LNCaP clone FGC (cell line): ENCODE results near the gene C2orf80.
"Not testable (repeated sequence)": the region's sequence is repeated elsewhere in the genome, so short reads cannot be mapped to it uniquely, and the experiment has no call there.

Experiments
- DNase-seq: peaks from one replicate; pipeline ENCODE4 v3.0.0-alpha.2; 2011; ENCODE audit warnings: low read depth
- H3K4me3 ChIP-seq: 2 replicates; pipeline ENCODE4 v1.5.1; 2011; ENCODE audit warnings: mild to moderate bottlenecking, low read depth, low read length, control low read depth
- CTCF ChIP-seq: IDR thresholded peaks from 2 replicates; pipeline ENCODE4 v1.5.1; 2012; ENCODE audit warnings: mild to moderate bottlenecking; ENCODE audit not compliant: control insufficient read depth, insufficient read depth; ENCODE audit errors: extremely low read depth

Gene C2orf80

GRCh38 chr2:208147759-208148158 lies 42.1 kb downstream of the C2orf80 start:
- no peak overlapping the region for H3K4me3 ChIP-seq
- DNase-seq, result no peak
- TF ChIP-seq CTCF, result no peak

- no peak overlapping the region for H3K4me3 ChIP-seq
- DNase-seq, result no peak
- TF ChIP-seq CTCF, result no peak
Measured at GRCh38 chr2:208147008-208147407, 42.8 kb downstream of the C2orf80 start.

GRCh38 chr2:208146006-208146405 lies 43.8 kb downstream of the C2orf80 start, which contains the start of gene CRYGB:
Gene CRYGB (minus strand): TSS chr2:208146158. CDS start chr2:208146120, 38 bp downstream.
- no peak for TF ChIP-seq CTCF
- H3K4me3 ChIP-seq, result no peak within 1 kb of the TSS
- no peak for DNase-seq

- no peak for TF ChIP-seq CTCF
- no peak overlapping the region for H3K4me3 ChIP-seq
- DNase-seq, result no peak
Measured at GRCh38 chr2:208142925-208143799, 46.7 kb downstream of the C2orf80 start.

- TF ChIP-seq CTCF, result no peak
Measured at GRCh38 chr2:208142240-208142924, 47.4 kb downstream of the C2orf80 start.

GRCh38 chr2:208139447-208139846 lies 50.4 kb downstream of the C2orf80 start:
- no peak for TF ChIP-seq CTCF
- no peak for DNase-seq
- H3K4me3 ChIP-seq, result no peak overlapping the region

More at GRCh38 chr2:208142240-208142924, 47.4 kb downstream of the C2orf80 start:
- peak; percentile 50 for DNase-seq
- no peak overlapping the region for H3K4me3 ChIP-seq

GRCh38 chr2:208138334-208138733 lies 51.5 kb downstream of the C2orf80 start:
- not testable (repeated sequence) for H3K4me3 ChIP-seq, DNase-seq
